B cell (primary cell): Measurements from ENCODE around the gene FAM131B. TPM values are rescaled to one million over a fixed set of nuclear protein-coding genes. Genes with fewer than 3 reads are reported as not detected.

Experiments used
- ATAC-seq: fragments of 200-7000 bp; cut with Tn5 transposase; one replicate; pipeline ENCODE4 v1.10.0; 2021; ENCODE audit warnings: low read depth, mild to moderate bottlenecking, moderate number of reproducible peaks, moderate library complexity
- CTCF ChIA-PET: fragments of 350-600 bp; sonication (Branson Sonifier 250); formaldehyde crosslinking; loops from one replicate; lab custom pipeline; 2021; ENCODE audit warnings: antibody characterized with exemption, inconsistent platforms; lab: Charles Lee
- POLR2A ChIA-PET: fragments of 350-600 bp; sonication (Branson Sonifier 250); formaldehyde crosslinking; loops from one replicate; lab custom pipeline; 2021; ENCODE audit warnings: antibody characterized with exemption; lab: Charles Lee
- DNase-seq: peaks from one replicate; pipeline ENCODE4 v3.0.0; 2013
- H2AFZ ChIP-seq: 2 replicates; pipeline ENCODE4 v1.6.1; 2012; ENCODE audit warnings: mild to moderate bottlenecking, low read depth, low read length; ENCODE audit not compliant: insufficient read depth, poor library complexity, severe bottlenecking
- H3K27ac ChIP-seq, 2 donors: 1 replicate in 1 of 2; 2 replicates in 1 of 2; pipeline ENCODE4 v1.5.1; 2012 to 2013; ENCODE audit warnings: low read length in 2 of 2, mild to moderate bottlenecking in 2 of 2, moderate library complexity in 1 of 2
- H3K27me3 ChIP-seq, 4 experiments: fragments of 200-600 bp in 1 of 4; sonication (generic) in 1 of 4; replicated peaks in 1 of 4; 1 replicate in 2 of 4; 2 replicates in 2 of 4; pipeline versions ENCODE4 v1.6.1 to v1.7.0; 2013 to 2016; ENCODE audit warnings: low read length in 3 of 4, mild to moderate bottlenecking in 2 of 4, mixed read lengths in 1 of 4, moderate library complexity in 1 of 4; ENCODE audit not compliant: insufficient read depth in 4 of 4, control insufficient read depth in 3 of 4; ENCODE audit errors: control extremely low read depth in 1 of 4
- H3K36me3 ChIP-seq, 2 experiments: replicated peaks in 1 of 2; 1 replicate in 1 of 2; 2 replicates in 1 of 2; pipeline versions ENCODE4 v1.6.1 to v1.7.1; 2013; ENCODE audit warnings: low read length in 1 of 2; ENCODE audit not compliant: insufficient read depth in 2 of 2, control insufficient read depth in 1 of 2; ENCODE audit errors: control extremely low read depth in 1 of 2, extremely low read depth in 1 of 2
- H3K4me1 ChIP-seq, 2 donors: fragments of 200-600 bp in 1 of 2; sonication (generic) in 1 of 2; 1 replicate in 1 of 2; 2 replicates in 1 of 2; pipeline versions ENCODE4 v1.5.1 to v1.6.1; 2013 to 2017; ENCODE audit warnings: low read length in 2 of 2; ENCODE audit not compliant: control insufficient read depth in 2 of 2, insufficient read depth in 2 of 2
- H3K4me2 ChIP-seq: replicated peaks from 2 replicates; pipeline ENCODE3; 2012; ENCODE audit warnings: mild to moderate bottlenecking, low read depth, low read length; ENCODE audit not compliant: poor library complexity, severe bottlenecking
- H3K4me3 ChIP-seq, 5 experiments: fragments of 200-600 bp in 1 of 5; sonication (generic) in 1 of 5; 1 replicate in 3 of 5; 2 replicates in 2 of 5; pipeline versions ENCODE4 v1.5.1 to v1.7.0; 2011 to 2016; ENCODE audit warnings: low read length in 4 of 5, mild to moderate bottlenecking in 4 of 5, low read depth in 2 of 5, control low read depth in 1 of 5, moderate library complexity in 1 of 5; ENCODE audit not compliant: insufficient read depth in 1 of 5; ENCODE audit errors: control extremely low read depth in 1 of 5, extremely low read depth in 1 of 5
- H3K79me2 ChIP-seq: fragments of 200-600 bp; sonication (generic); one replicate; pipeline ENCODE4 v1.6.0; 2016; ENCODE audit warnings: low read length; ENCODE audit not compliant: control insufficient read depth, insufficient read depth
- H3K9ac ChIP-seq: fragments of 200-600 bp; sonication (generic); 2 replicates; pipeline ENCODE4 v1.6.1; 2017; ENCODE audit warnings: mild to moderate bottlenecking, low read length, moderate library complexity
- H3K9me3 ChIP-seq, 3 donors: one replicate each; pipeline versions ENCODE4 v1.6.1 to v1.7.1; 2013; ENCODE audit warnings: low read length in 2 of 3; ENCODE audit not compliant: control insufficient read depth in 2 of 3, insufficient read depth in 1 of 3; ENCODE audit errors: control extremely low read depth in 1 of 3
- H4K20me1 ChIP-seq: 2 replicates; pipeline ENCODE4 v1.6.0; 2012; ENCODE audit warnings: mild to moderate bottlenecking, low read length; ENCODE audit not compliant: insufficient read depth, control insufficient read depth, poor library complexity, severe bottlenecking
- H3K27ac Mint-ChIP-seq: one replicate; pipeline ENCODE4 v1.8.0; 2021; ENCODE audit warnings: mixed read lengths
- H3K27me3 Mint-ChIP-seq: one replicate; pipeline ENCODE4 v1.8.0; 2021; ENCODE audit warnings: mixed read lengths
- H3K4me1 Mint-ChIP-seq: one replicate; pipeline ENCODE4 v1.8.0; 2021; ENCODE audit warnings: mixed read lengths
- H3K4me3 Mint-ChIP-seq: one replicate; pipeline ENCODE4 v1.8.0; 2021; ENCODE audit warnings: mixed read lengths
- H3K9me3 Mint-ChIP-seq: one replicate; pipeline ENCODE4 v1.8.0; 2022; ENCODE audit warnings: mixed read lengths; ENCODE audit not compliant: insufficient read depth
- EZH2 ChIP-seq: IDR thresholded peaks from 2 replicates; pipeline ENCODE4 v1.6.1; 2012; ENCODE audit warnings: borderline replicate concordance, low read depth, mild to moderate bottlenecking, moderate library complexity, low read length; ENCODE audit not compliant: insufficient read depth, poor library complexity, severe bottlenecking
- WGBS: methylation state at CpG from one replicate; pipeline ENCODE4 v1.1.5; 2013; ENCODE audit warnings: missing lambda C conversion rate; ENCODE audit not compliant: insufficient coverage; 5-methylcytosine and 5-hydroxymethylcytosine counted together
- intact Hi-C: fragments of 100-400 bp; cut with micrococcal nuclease; formaldehyde crosslinking; loops from one replicate; pipeline ENCODE4 v1.10.0; 2022
- polyA plus RNA-seq: library from polyadenylated mRNA; depleted of rRNA; stranded (reverse); fragments of >200 nt; gene quantifications from 2 replicates; pipeline ENCODE4 v1.2.3, GENCODE V29; 2012
- total RNA-seq, 2 donors: library from RNA; stranded (reverse); fragments of 120-200 nt in 1 of 2; gene quantifications; 1 replicate in 1 of 2; 2 replicates in 1 of 2; pipeline versions ENCODE4 v1.2.3 to v1.2.4, GENCODE V29; 2013 to 2022
- TF ChIP-seq, protein P1 (sequence below): fragments of 200-600 bp; IDR thresholded peaks from one replicate; pipeline ENCODE4 v1.8.0; 2022; ENCODE audit warnings: antibody characterized with exemption, mild to moderate bottlenecking

Gene FAM131B
- total and polyA plus RNA-seq, 2 donors (not counting 1 experiment from before 2014, with no cell fraction given): 0.05 TPM; not detected in 1

DNA sequence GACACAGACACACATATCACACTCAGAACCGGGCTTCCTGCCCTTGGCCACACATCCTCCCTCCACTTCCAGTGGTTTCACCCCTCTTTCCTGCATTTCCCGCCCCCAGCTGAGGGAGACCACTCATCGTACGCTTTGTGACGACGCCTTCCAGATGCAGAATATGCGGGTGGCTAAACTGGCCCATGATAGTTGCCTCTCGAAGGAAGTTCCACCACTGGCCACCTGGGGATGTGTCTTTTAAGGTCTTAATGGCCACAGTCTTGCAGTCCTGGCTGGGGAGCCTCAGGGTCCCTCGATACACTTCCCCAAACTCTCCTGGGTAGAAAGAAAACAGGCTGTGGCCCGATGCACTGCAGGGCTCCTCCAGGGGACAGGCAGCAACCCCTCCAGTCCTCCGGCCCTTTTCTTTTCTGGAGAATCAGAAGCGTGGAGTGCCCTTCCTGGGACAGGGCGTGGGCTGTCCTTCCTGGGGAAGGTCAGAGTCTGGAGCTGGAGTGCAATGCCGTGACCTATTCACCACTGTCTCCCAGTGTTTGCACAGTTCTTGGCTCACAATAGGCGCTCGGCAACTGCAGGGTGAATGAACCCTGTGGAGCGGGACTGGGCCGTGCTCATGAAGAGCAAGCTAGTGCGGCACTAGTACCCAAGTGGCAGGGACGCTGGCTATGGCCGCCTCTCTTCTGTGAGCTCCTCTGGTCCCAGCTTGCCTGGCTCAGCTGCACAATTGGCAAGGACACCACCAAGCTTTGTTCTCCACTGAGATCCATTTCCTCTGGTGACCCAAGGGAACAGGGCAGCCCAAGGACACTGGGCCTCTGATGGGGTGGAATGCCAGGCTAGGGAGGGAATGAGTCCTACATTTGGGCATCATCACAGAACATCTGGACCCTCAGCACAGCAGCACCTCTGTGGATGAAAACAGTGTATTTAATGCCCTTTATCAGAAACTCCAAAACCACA, 33.0 kb upstream of the FAM131B start:
- no peaks in the 10 kb centered on the region for H3K9me3 ChIP-seq
- no peak overlapping the region for H3K4me3 ChIP-seq
- H3K27me3 Mint-ChIP-seq: no peaks in the 10 kb centered on the region
- H3K27ac ChIP-seq: no peak overlapping the region
- H2AFZ ChIP-seq: no peak overlapping the region
- no peaks in the 10 kb centered on the region for H3K4me1 Mint-ChIP-seq
- no peak for DNase-seq
- H3K4me1 ChIP-seq: no peaks in the 10 kb centered on the region
- H3K9ac ChIP-seq: no peak overlapping the region
- no peak overlapping the region for H3K4me3 Mint-ChIP-seq
- H3K36me3 ChIP-seq: peaks cover 0 to 8% of the 10 kb centered on the region in 2 experiments
- intact Hi-C loops: no loop called here
- POLR2A ChIA-PET: no interaction called here
- H3K9me3 Mint-ChIP-seq: no peaks in the 10 kb centered on the region
- H3K27me3 ChIP-seq: no peaks in the 10 kb centered on the region
- H3K79me2 ChIP-seq: no peaks in the 10 kb centered on the region
- H3K4me2 ChIP-seq: no peak overlapping the region
- TF ChIP-seq, protein P1, sequence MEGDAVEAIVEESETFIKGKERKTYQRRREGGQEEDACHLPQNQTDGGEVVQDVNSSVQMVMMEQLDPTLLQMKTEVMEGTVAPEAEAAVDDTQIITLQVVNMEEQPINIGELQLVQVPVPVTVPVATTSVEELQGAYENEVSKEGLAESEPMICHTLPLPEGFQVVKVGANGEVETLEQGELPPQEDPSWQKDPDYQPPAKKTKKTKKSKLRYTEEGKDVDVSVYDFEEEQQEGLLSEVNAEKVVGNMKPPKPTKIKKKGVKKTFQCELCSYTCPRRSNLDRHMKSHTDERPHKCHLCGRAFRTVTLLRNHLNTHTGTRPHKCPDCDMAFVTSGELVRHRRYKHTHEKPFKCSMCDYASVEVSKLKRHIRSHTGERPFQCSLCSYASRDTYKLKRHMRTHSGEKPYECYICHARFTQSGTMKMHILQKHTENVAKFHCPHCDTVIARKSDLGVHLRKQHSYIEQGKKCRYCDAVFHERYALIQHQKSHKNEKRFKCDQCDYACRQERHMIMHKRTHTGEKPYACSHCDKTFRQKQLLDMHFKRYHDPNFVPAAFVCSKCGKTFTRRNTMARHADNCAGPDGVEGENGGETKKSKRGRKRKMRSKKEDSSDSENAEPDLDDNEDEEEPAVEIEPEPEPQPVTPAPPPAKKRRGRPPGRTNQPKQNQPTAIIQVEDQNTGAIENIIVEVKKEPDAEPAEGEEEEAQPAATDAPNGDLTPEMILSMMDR: no peak
- TF ChIP-seq EZH2: no peak
- 46% methylated on average over 20 of the region's 21 CpGs for WGBS
- ATAC-seq: peak; percentile 21
- CTCF ChIA-PET: interaction anchor here (0.7 kb wide), 1 partner anchor 341 kb away, joined by 3 read pairs; no protein-coding TSS in a partner anchor
- H3K27ac Mint-ChIP-seq: no peak overlapping the region
- no peaks in the 10 kb centered on the region for H4K20me1 ChIP-seq

- TF ChIP-seq, protein P1: no peak
- no peak for TF ChIP-seq EZH2
- ChIA-PET CTCF (interaction anchor here (0.7 kb wide), 1 partner anchor 342 kb away, joined by 3 read pairs; no protein-coding TSS in a partner anchor), POLR2A (no interaction called here)
- intact Hi-C loops: no loop called here
- Histone ChIP-seq H3K9me3 (no peaks in the 10 kb centered on the region), H3K27me3 (no peaks in the 10 kb centered on the region), H3K27ac (no peak overlapping the region), H3K4me3 (no peak overlapping the region), H3K79me2 (no peaks in the 10 kb centered on the region), H3K9ac (no peak overlapping the region), H3K4me1 (no peaks in the 10 kb centered on the region), H4K20me1 (no peaks in the 10 kb centered on the region), H3K4me2 (no peak overlapping the region), H2AFZ (no peak overlapping the region), H3K36me3 (peaks cover 0 to 8% of the 10 kb centered on the region in 2 experiments)
- H3K9me3 Mint-ChIP-seq: no peaks in the 10 kb centered on the region
- no peak overlapping the region for H3K27ac Mint-ChIP-seq
- ATAC-seq (no peak), DNase-seq (no peak)
- no peaks in the 10 kb centered on the region for H3K4me1 Mint-ChIP-seq
- no peak overlapping the region for H3K4me3 Mint-ChIP-seq
- 71% methylated on average over 6 of the region's 6 CpGs for WGBS
- H3K27me3 Mint-ChIP-seq: no peaks in the 10 kb centered on the region
Observed at GRCh38 chr7:143394777-143395176, 32.3 kb upstream of the FAM131B start.
